DND-41 (cell line): ENCODE measurements around the gene SVIL.
"Not testable (repeated sequence)": the region's sequence is repeated elsewhere in the genome, so short reads cannot be mapped to it uniquely, and the experiment has no call there.

ENCODE experiments used
- ATAC-seq: fragments of 200-7000 bp; cut with Tn5 transposase; 3 replicates; pipeline ENCODE4 v1.9.1; 2021; ENCODE audit warnings: low read depth; ENCODE audit not compliant: insufficient read depth
- DNase-seq: peaks from one replicate; pipeline ENCODE4 v3.0.0-alpha.2; 2020
- H2AFZ ChIP-seq: 2 replicates; pipeline ENCODE4 v1.6.0; 2012; ENCODE audit warnings: low read depth, low read length
- H3K27ac ChIP-seq: 2 replicates; pipeline ENCODE4 v1.5.1; 2012; ENCODE audit warnings: low read length, inconsistent platforms
- H3K27me3 ChIP-seq: fragments of 200-600 bp; sonication (generic); 2 replicates; pipeline ENCODE4 v1.6.0; 2012; ENCODE audit warnings: low read length, mild to moderate bottlenecking, inconsistent platforms; ENCODE audit not compliant: insufficient read depth, poor library complexity
- H3K36me3 ChIP-seq: 2 replicates; pipeline ENCODE4 v1.5.1; 2012; ENCODE audit warnings: low read length, inconsistent platforms; ENCODE audit not compliant: insufficient read depth
- H3K4me1 ChIP-seq: 2 replicates; pipeline ENCODE4 v1.5.1; 2012; ENCODE audit warnings: mild to moderate bottlenecking, low read length; ENCODE audit not compliant: insufficient read depth
- H3K4me2 ChIP-seq: 2 replicates; pipeline ENCODE4 v1.6.0; 2012; ENCODE audit warnings: mild to moderate bottlenecking, moderate library complexity, low read length, inconsistent platforms; ENCODE audit not compliant: insufficient read depth
- H3K4me3 ChIP-seq, 2 experiments: fragments of 200-600 bp in 1 of 2; shearing (Covaris generic) in 1 of 2; 2 replicates each; pipeline ENCODE4 v1.5.1; 2012 to 2016; ENCODE audit warnings: inconsistent platforms in 2 of 2, low read length in 2 of 2, mild to moderate bottlenecking in 2 of 2, low read depth in 1 of 2, moderate library complexity in 1 of 2
- H3K79me2 ChIP-seq: 2 replicates; pipeline ENCODE4 v1.6.0; 2012; ENCODE audit warnings: low read length, inconsistent platforms; ENCODE audit not compliant: insufficient read depth
- H3K9ac ChIP-seq: 2 replicates; pipeline ENCODE4 v1.6.0; 2012; ENCODE audit warnings: low read depth, mild to moderate bottlenecking, inconsistent platforms, low read length, moderate library complexity
- H3K9me3 ChIP-seq: 2 replicates; pipeline ENCODE4 v1.5.1; 2012; ENCODE audit warnings: low read length, moderate library complexity, mild to moderate bottlenecking, inconsistent platforms; ENCODE audit not compliant: insufficient read depth, severe bottlenecking
- H4K20me1 ChIP-seq: 2 replicates; pipeline ENCODE4 v1.6.0; 2012; ENCODE audit warnings: low read length; ENCODE audit not compliant: insufficient read depth
- CTCF ChIP-seq: IDR thresholded peaks from 2 replicates; pipeline ENCODE4 v1.5.1; 2012; ENCODE audit warnings: borderline replicate concordance, low read length, moderate library complexity, mild to moderate bottlenecking; ENCODE audit not compliant: poor library complexity, severe bottlenecking; ENCODE audit errors: extremely low read depth
- EZH2 ChIP-seq: IDR thresholded peaks from 3 replicates; pipeline ENCODE4 v1.6.1; 2012; ENCODE audit warnings: borderline replicate concordance, low read depth, mild to moderate bottlenecking, moderate library complexity, low read length, inconsistent platforms; ENCODE audit not compliant: severe bottlenecking

SVIL gene

GRCh38 chr10:29628311-29628710, 6.5 kb downstream of the SVIL start:
- Histone ChIP-seq H3K4me2 (no peak overlapping the region), H3K36me3 (no peaks in the 10 kb centered on the region), H3K4me3 (no peak overlapping the region), H3K27me3 (no peaks in the 10 kb centered on the region), H3K9me3 (no peaks in the 10 kb centered on the region), H4K20me1 (peaks cover under 1% of the 10 kb centered on the region; the same call in 1 of the 2 replicates), H2AFZ (no peak overlapping the region), H3K27ac (no peak overlapping the region), H3K9ac (no peak overlapping the region), H3K79me2 (peaks cover 3% of the 10 kb centered on the region), H3K4me1 (no peaks in the 10 kb centered on the region)
- no peak for ATAC-seq
- no peak for TF ChIP-seq CTCF
- no peak for DNase-seq

GRCh38 chr10:29627201-29628132, 7.3 kb downstream of the SVIL start:
- TF ChIP-seq EZH2 (no peak), CTCF (no peak)
- H3K4me1 ChIP-seq = no peaks in the 10 kb centered on the region
- no peak for DNase-seq
- H2AFZ ChIP-seq = no peak overlapping the region
- no peak overlapping the region for H3K27ac ChIP-seq
- H3K4me2 ChIP-seq = no peak overlapping the region
- ATAC-seq = no peak
- H3K79me2 ChIP-seq = peaks cover 9% of the 10 kb centered on the region
- no peak overlapping the region for H3K9ac ChIP-seq
- no peaks in the 10 kb centered on the region for H3K36me3 ChIP-seq
- peaks cover 5% of the 10 kb centered on the region; the same call in 1 of the 2 replicates for H4K20me1 ChIP-seq
- no peaks in the 10 kb centered on the region for H3K27me3 ChIP-seq
- no peaks in the 10 kb centered on the region for H3K9me3 ChIP-seq
- no peak overlapping the region for H3K4me3 ChIP-seq

- Histone ChIP-seq H3K79me2 (peaks cover 15% of the 10 kb centered on the region), H4K20me1 (peaks cover 15% of the 10 kb centered on the region; the same call in 1 of the 2 replicates)
- not testable (repeated sequence) for H3K27me3 ChIP-seq, ATAC-seq, H3K9ac ChIP-seq, H3K4me1 ChIP-seq, H3K27ac ChIP-seq, H3K9me3 ChIP-seq, H2AFZ ChIP-seq, H3K4me2 ChIP-seq, H3K36me3 ChIP-seq, H3K4me3 ChIP-seq, DNase-seq
These were observed 10.4 kb downstream of the SVIL start for GRCh38 chr10:29624357-29624756.

GRCh38 chr10:29623797-29624196, 11.0 kb downstream of the SVIL start:
- DNase-seq (no peak), ATAC-seq (no peak)
- Histone ChIP-seq H3K9ac (no peak overlapping the region), H4K20me1 (peaks cover 17% of the 10 kb centered on the region; the same call in 1 of the 2 replicates), H3K9me3 (no peaks in the 10 kb centered on the region), H3K4me1 (no peaks in the 10 kb centered on the region), H3K4me2 (no peak overlapping the region), H3K4me3 (no peak overlapping the region), H3K27ac (no peak overlapping the region), H3K36me3 (no peaks in the 10 kb centered on the region), H2AFZ (no peak overlapping the region), H3K79me2 (peaks cover 15% of the 10 kb centered on the region), H3K27me3 (no peaks in the 10 kb centered on the region)
- TF ChIP-seq EZH2 = no peak
- TF ChIP-seq CTCF = no peak
